Small intestine (tissue), 7 donors: ENCODE measurements around the gene NUTF2. TPM values are rescaled to one million over a fixed set of nuclear protein-coding genes. Genes with fewer than 3 reads are reported as not detected.
A peak's percentile ranks its signal among the peaks of the same experiment; 100 is the strongest.
"Not testable (repeated sequence)": the region's sequence is repeated elsewhere in the genome, so short reads cannot be mapped to it uniquely, and the experiment has no call there.

Experiments used
- DNase-seq, 2 donors: peaks; one replicate each; pipeline versions ENCODE4 v3.0.0 to v3.0.0-alpha.2; 2013
- FAIRE-seq: peaks from 2 replicates; lab custom pipeline; 2012; peaks lifted over from hg19 to GRCh38; lab: Jason Lieb, UNC
- H3K27ac ChIP-seq, 3 donors: one replicate each; pipeline ENCODE4 v1.5.1; 2013; ENCODE audit warnings: low read length in 2 of 3, mild to moderate bottlenecking in 2 of 3, control low read depth in 1 of 3, inconsistent platforms in 1 of 3, low read depth in 1 of 3, moderate library complexity in 1 of 3
- H3K27me3 ChIP-seq, 3 donors: one replicate each; pipeline ENCODE4 v1.6.1; 2013; ENCODE audit warnings: low read length in 3 of 3, inconsistent platforms in 1 of 3; ENCODE audit not compliant: control insufficient read depth in 3 of 3, insufficient read depth in 3 of 3
- H3K36me3 ChIP-seq, 3 donors: one replicate each; pipeline ENCODE4 v1.6.1; 2013; ENCODE audit warnings: low read length in 3 of 3, inconsistent platforms in 1 of 3, low read depth in 1 of 3, mild to moderate bottlenecking in 1 of 3, moderate library complexity in 1 of 3; ENCODE audit not compliant: control insufficient read depth in 3 of 3, insufficient read depth in 2 of 3
- H3K4me1 ChIP-seq, 3 donors: one replicate each; pipeline ENCODE4 v1.6.1; 2013; ENCODE audit warnings: low read length in 2 of 3, inconsistent platforms in 1 of 3, low read depth in 1 of 3, mild to moderate bottlenecking in 1 of 3, moderate library complexity in 1 of 3; ENCODE audit not compliant: control insufficient read depth in 3 of 3, insufficient read depth in 2 of 3
- H3K4me3 ChIP-seq, 3 donors: one replicate each; pipeline ENCODE4 v1.5.1; 2013; ENCODE audit warnings: low read length in 3 of 3, control low read depth in 1 of 3, inconsistent platforms in 1 of 3, low read depth in 1 of 3, mild to moderate bottlenecking in 1 of 3, moderate library complexity in 1 of 3
- H3K9me3 ChIP-seq, 2 donors: one replicate each; pipeline ENCODE4 v1.6.1; 2013; ENCODE audit warnings: low read depth in 1 of 2, low read length in 1 of 2; ENCODE audit not compliant: control insufficient read depth in 2 of 2, insufficient read depth in 1 of 2
- WGBS, 3 donors: extraction: QIAGEN DNeasy Blood & Tissue Kit; methylation state at CpG; one replicate each; pipeline ENCODE4 v1.1.7; 2013; 5-methylcytosine and 5-hydroxymethylcytosine counted together
- polyA plus RNA-seq, 4 donors: library from polyadenylated mRNA; stranded (reverse) in 3 of 4; unstranded in 1 of 4; fragments of 200-250 nt in 3 of 4; fragments of 120-200 nt in 1 of 4; gene quantifications; one replicate each; pipeline versions ENCODE4 v1.2.1 to v1.2.3, GENCODE V29; 2013
- donor health status: healthy with polysubstance abuse.
- donor health status: control.
- donor health status: control.
- donor health status: Bipolar disorder and iron deficiency.
- donor health status: healthy.

The NUTF2 gene
- polyA plus RNA-seq, 4 donors = 77.3 to 115 (median 102) TPM

DNA sequence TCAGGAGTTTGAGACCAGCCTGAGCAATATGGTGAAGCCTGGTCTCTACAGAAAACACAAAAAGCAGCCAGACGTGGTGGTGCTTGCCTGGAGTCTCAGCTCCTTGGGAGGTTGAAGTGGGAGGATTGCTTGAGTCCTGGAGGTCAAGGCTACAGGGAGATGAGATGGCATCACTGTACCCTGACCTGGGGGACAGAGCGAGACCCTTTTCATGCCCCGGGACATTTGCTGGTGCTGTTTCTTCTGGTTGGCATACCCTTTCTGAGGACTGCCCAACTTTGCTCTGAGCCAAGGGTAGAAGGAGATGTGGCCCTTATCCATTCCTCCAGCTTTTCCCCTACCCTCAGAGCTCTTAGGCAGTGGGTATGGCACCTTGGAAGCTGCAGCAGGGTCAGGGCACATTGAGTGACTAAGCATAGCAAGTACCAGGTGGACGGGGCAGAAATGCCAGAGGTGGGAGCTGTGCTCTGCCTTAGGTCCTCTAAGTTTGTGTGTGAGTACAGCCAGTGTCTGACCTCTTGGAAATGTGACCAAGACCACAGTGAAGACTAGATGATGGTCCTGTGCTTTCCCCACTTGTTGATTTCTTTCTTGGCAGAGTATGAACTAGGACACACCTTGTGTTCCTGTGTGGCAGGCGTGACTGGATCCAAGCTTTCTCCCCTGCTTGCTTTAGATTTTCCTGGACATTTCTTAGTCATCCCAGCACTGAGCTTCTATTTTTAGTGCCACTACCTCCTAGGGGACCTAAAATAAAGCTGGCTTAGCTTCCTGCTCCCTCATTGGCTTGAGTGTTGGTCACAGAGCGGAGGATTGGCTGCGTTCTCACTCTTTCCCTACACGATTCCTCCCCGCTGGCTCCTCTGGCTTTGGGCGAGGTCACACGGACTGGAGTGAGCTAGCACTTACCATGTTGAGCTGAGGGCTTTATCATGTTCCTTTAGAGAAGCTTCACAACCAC, 16.2 kb downstream of the NUTF2 start:
- FAIRE-seq (no peak), DNase-seq (no peak)
- H3K4me3 ChIP-seq = no peak overlapping the region
- no peaks in the 10 kb centered on the region for H3K27me3 ChIP-seq
- H3K9me3 ChIP-seq = no peaks in the 10 kb centered on the region
- H3K4me1 ChIP-seq = peaks cover 3 to 9% (median 7%) of the 10 kb centered on the region in 3 donors
- peak overlapping the region in 1 of 3 donors; percentile 22 for H3K27ac ChIP-seq
- 84 to 95% (median 89%) methylated on average over 11 of the region's 11 CpGs for WGBS, 3 donors
- H3K36me3 ChIP-seq = peaks cover 0 to 79% (median 4%) of the 10 kb centered on the region in 3 donors

DNA sequence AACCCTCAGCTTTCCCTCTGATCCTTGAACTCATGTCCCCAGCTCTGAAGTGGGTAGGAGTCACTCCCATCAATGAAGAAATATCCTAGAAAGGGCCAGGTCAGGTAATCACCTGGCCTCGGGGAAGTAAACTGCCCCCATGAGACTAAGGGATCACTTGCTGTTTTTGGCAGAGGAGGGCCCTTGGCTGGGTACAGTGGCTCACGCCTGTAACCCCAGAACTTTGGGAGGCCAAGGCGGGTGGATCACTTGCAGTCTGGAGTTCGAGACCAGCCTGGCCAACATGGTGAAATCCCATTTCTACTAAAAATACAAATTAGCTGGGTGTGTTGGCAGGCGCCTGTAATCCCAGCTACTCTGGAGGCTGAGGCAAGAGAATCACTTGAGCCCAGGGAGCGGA, 17.3 kb downstream of the NUTF2 start:
- not testable (repeated sequence) for H3K27me3 ChIP-seq, H3K4me1 ChIP-seq, DNase-seq, H3K9me3 ChIP-seq, FAIRE-seq, H3K4me3 ChIP-seq
- peak overlapping the region in 1 of 3 donors; percentile 22 for H3K27ac ChIP-seq
- 93 to 96% (median 94%) methylated on average over 6 of the region's 6 CpGs for WGBS, 3 donors
- H3K36me3 ChIP-seq = peaks cover 2 to 88% (median 4%) of the 10 kb centered on the region in 3 donors

DNA sequence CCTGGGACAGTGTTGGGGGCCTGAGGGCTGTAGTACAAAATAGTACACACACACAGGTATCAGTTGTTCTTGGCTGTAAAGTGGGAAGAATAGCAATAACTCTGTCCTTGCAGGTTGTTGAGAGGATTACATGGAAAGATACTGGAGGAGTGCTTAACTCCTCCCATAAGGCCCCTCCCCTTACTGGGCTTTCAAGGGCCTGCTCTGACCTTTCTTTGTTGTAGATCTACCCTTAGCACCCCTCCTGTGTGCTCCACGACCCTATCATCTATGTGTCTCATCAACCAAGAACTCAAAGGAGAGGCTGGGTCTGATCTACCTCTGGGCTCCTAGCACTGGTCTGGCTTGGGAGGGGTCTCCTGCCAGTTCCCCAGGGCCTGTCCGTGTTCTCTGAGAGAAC, 17.9 kb downstream of the NUTF2 start:
- no peaks in the 10 kb centered on the region for H3K4me1 ChIP-seq
- 80 to 87% (median 84%) methylated on average over 2 of the region's 2 CpGs for WGBS, 3 donors
- H3K4me3 ChIP-seq = no peak overlapping the region
- H3K36me3 ChIP-seq = peaks cover 2 to 90% (median 4%) of the 10 kb centered on the region in 3 donors
- no peak overlapping the region for H3K27ac ChIP-seq
- DNase-seq (no peak), FAIRE-seq (no peak)
- no peaks in the 10 kb centered on the region for H3K27me3 ChIP-seq
- H3K9me3 ChIP-seq = no peaks in the 10 kb centered on the region

- no peaks in the 10 kb centered on the region for H3K4me1 ChIP-seq
- H3K9me3 ChIP-seq = no peaks in the 10 kb centered on the region
- DNase-seq (peak; percentile 48 to 63), FAIRE-seq (no peak)
- peaks cover 2 to 92% (median 4%) of the 10 kb centered on the region in 3 donors for H3K36me3 ChIP-seq
- no peak overlapping the region for H3K27ac ChIP-seq
- H3K27me3 ChIP-seq = no peaks in the 10 kb centered on the region
- no peak overlapping the region for H3K4me3 ChIP-seq
- WGBS, 3 donors = 87 to 100% (median 92%) methylated on average over 2 of the region's 2 CpGs
These were observed 18.6 kb downstream of the NUTF2 start for GRCh38 chr16:67865318-67865717.

DNA sequence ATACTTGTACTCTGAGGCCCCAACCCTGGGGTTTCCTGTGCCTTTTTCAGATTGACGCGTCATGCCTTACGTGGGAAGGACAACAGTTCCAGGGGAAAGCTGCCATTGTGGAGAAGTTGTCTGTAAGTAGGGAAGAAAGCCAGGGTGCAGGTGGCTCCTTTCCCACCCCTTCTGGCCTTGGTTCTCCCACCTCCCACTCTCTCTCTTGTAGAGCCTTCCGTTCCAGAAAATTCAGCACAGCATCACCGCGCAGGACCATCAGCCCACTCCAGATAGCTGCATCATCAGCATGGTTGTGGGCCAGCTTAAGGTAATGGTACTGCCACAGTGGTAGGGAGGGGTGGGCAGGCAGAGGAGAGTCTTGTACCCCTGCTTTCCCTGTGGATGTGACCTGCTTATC, 21.6 kb downstream of the NUTF2 start:
- Histone ChIP-seq H3K9me3 (no peaks in the 10 kb centered on the region), H3K27me3 (no peaks in the 10 kb centered on the region), H3K27ac (no peak overlapping the region), H3K4me1 (no peaks in the 10 kb centered on the region), H3K36me3 (peaks cover 2 to 80% (median 7%) of the 10 kb centered on the region in 3 donors), H3K4me3 (no peak overlapping the region)
- WGBS, 3 donors = 94 to 97% (median 96%) methylated on average over 6 of the region's 6 CpGs
- FAIRE-seq (no peak), DNase-seq (no peak)

- Histone ChIP-seq H3K4me3 (no peak overlapping the region), H3K36me3 (peaks cover 2 to 72% (median 7%) of the 10 kb centered on the region in 3 donors), H3K4me1 (peaks cover 0 to 10% (median 8%) of the 10 kb centered on the region in 3 donors), H3K27me3 (no peaks in the 10 kb centered on the region), H3K27ac (no peak overlapping the region), H3K9me3 (no peaks in the 10 kb centered on the region)
- 84 to 90% (median 86%) methylated on average over 7 of the region's 7 CpGs for WGBS, 3 donors
- no peak for DNase-seq
- no peak for FAIRE-seq
These were observed 22.9 kb downstream of the NUTF2 start for GRCh38 chr16:67869653-67870052.

- H3K36me3 ChIP-seq = peaks cover 2 to 64% (median 7%) of the 10 kb centered on the region in 3 donors
- H3K4me1 ChIP-seq = peaks cover 0 to 17% (median 9%) of the 10 kb centered on the region in 3 donors
- H3K27me3 ChIP-seq = no peaks in the 10 kb centered on the region
- 70 to 76% (median 73%) methylated on average over 3 of the region's 3 CpGs for WGBS, 3 donors
- FAIRE-seq (no peak), DNase-seq (no peak)
- H3K4me3 ChIP-seq = no peak overlapping the region
- no peaks in the 10 kb centered on the region for H3K9me3 ChIP-seq
- H3K27ac ChIP-seq = no peak overlapping the region
These were observed 24.5 kb downstream of the NUTF2 start for GRCh38 chr16:67871256-67871655.

DNA sequence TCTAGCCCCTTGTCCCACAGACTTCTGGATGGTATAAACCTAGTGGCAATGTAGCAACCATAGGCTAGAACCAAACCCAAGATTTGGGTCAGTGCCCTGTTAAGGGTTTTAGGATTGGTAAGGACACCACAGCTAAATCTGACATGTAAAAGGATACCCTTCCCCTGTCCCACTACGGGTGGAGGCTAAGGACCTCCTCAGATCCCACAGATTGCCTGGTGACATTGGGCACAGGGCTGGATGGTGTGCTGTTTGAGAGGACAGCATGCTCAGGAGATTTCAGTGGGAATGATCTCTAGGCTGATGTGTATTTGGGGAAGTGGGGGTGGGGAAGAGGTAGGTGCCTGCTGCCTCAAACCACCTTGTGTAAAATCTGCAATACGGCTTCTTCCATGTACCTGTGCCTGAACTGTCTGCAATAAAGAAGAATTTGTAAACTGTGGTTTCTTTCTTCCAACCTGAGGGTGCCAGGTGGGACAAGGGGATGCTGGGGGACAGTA, 25.4 kb downstream of the NUTF2 start:
- peak overlapping the region in 1 of 3 donors; percentile 94 for H3K4me3 ChIP-seq
- H3K27ac ChIP-seq = peak overlapping the region; percentile 13 to 87 (median 78)
- H3K4me1 ChIP-seq = peaks cover 0 to 17% (median 9%) of the 10 kb centered on the region in 3 donors
- peak in 1 of 2 donors; percentile 16 for DNase-seq
- no peaks in the 10 kb centered on the region for H3K9me3 ChIP-seq
- 56 to 65% (median 58%) methylated on average over 2 of the region's 2 CpGs for WGBS, 3 donors
- no peak for FAIRE-seq
- H3K36me3 ChIP-seq = peaks cover 2 to 64% (median 6%) of the 10 kb centered on the region in 3 donors
- H3K27me3 ChIP-seq = no peaks in the 10 kb centered on the region
